GM12892 (cell line): ENCODE results near the gene SHROOM2.

ENCODE experiments used
- POLR2A ChIP-seq: IDR thresholded peaks from 2 replicates; pipeline ENCODE4 v1.6.1; 2011; ENCODE audit warnings: low read depth, low read length, control low read depth
- POLR2AphosphoS5 ChIP-seq: IDR thresholded peaks from 2 replicates; pipeline ENCODE4 v1.6.1; 2011; ENCODE audit warnings: low read depth, low read length, control low read depth
- TAF1 ChIP-seq: IDR thresholded peaks from 2 replicates; pipeline ENCODE4 v1.6.1; 2011; ENCODE audit warnings: low read depth, mild to moderate bottlenecking, control low read depth, low read length, borderline replicate concordance

DNA sequence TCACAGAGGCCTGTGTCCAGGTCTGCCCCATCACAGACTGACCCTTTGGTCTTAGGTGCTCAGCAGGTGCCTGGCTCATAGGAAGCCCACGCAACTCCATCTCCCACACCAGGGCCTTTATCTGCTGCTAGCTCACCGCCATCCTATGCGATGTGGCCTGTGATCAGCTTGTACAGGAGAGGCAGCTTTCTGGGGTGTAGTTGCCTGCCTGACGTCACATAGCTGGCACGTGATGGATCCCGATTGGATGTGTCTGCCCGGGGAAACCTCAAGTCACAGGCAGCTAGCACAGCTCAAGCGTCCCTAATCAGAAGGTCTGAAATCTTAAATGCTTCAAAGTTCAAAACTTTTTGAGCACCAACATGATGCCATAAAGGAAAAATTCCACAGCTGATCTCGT is 139.8 kb downstream of the SHROOM2 start:
- TF ChIP-seq POLR2A, result no peak
- no peak for TF ChIP-seq POLR2AphosphoS5
- TF ChIP-seq TAF1, result no peak
